Measurements from ENCODE around the gene PTPRCAP. TPM values are rescaled to one million over a fixed set of nuclear protein-coding genes. Genes with fewer than 3 reads are reported as not detected.

Gene PTPRCAP
- total and polyA plus RNA-seq, 12 donors: 0.57 to 13.4 (median 3.9) TPM

- 70 to 78% (median 73%) methylated on average over 7 of the region's 7 CpGs for WGBS, 4 donors
- Histone ChIP-seq H3K27me3 (no peaks in the 10 kb centered on the region), H3K9me3 (replicated peaks in 1 of 3) (no peaks in the 10 kb centered on the region), H3K4me1 (replicated peaks in 1 of 2) (peaks cover 6 to 12% of the 10 kb centered on the region in 2 donors), H3K27ac (no peak overlapping the region), H3K4me3 (no peak overlapping the region), H3K36me3 (replicated peaks in 1 of 2) (no peaks in the 10 kb centered on the region)
- no peak for DNase-seq
- intact Hi-C loops (cut with DNase I): no loop called here
- TF ChIP-seq CTCF (IDR thresholded peaks at IDR 0.05) (no peak), POLR2A (IDR thresholded peaks at IDR 0.05) (no peak)
Measured at GRCh38 chr11:67472882-67473281, 35.4 kb upstream of the PTPRCAP start.

GRCh38 chr11:67470337-67471002 is 33.0 kb upstream of the PTPRCAP start:
- intact Hi-C loops (cut with DNase I): no loop called here
- WGBS, 4 donors: 77 to 84% (median 79%) methylated on average over 8 of the region's 8 CpGs

GRCh38 chr11:67469508-67469811 is 32.0 kb upstream of the PTPRCAP start:
- Histone ChIP-seq H3K9me3 (replicated peaks in 1 of 3) (no peaks in the 10 kb centered on the region), H3K4me1 (replicated peaks in 1 of 2) (peaks cover 12 to 33% of the 10 kb centered on the region in 2 donors), H3K27ac (peak overlapping the region; percentile 26 to 92 (median 81)), H3K27me3 (no peaks in the 10 kb centered on the region), H3K36me3 (replicated peaks in 1 of 2) (no peaks in the 10 kb centered on the region), H3K4me3 (peak overlapping the region in 3 of 4 donors; percentile 22 to 71 (median 34))
- WGBS, 4 donors: 13 to 19% (median 14%) methylated on average over 6 to 9 of the region's 9 CpGs
- TF ChIP-seq CTCF (IDR thresholded peaks at IDR 0.05) (no peak), POLR2A (IDR thresholded peaks at IDR 0.05) (no peak)
- intact Hi-C loops (cut with DNase I): no loop called here
- DNase-seq: no peak

More at GRCh38 chr11:67470337-67471002, 33.0 kb upstream of the PTPRCAP start:
- Histone ChIP-seq H3K4me1 (replicated peaks in 1 of 2) (peaks cover 6 to 27% of the 10 kb centered on the region in 2 donors), H3K27me3 (no peaks in the 10 kb centered on the region), H3K9me3 (replicated peaks in 1 of 3) (no peaks in the 10 kb centered on the region), H3K4me3 (no peak overlapping the region), H3K27ac (no peak overlapping the region), H3K36me3 (replicated peaks in 1 of 2) (no peaks in the 10 kb centered on the region)
- DNase-seq: no peak
- TF ChIP-seq POLR2A (IDR thresholded peaks at IDR 0.05) (no peak), CTCF (IDR thresholded peaks at IDR 0.05) (no peak)

GRCh38 chr11:67468759-67469507 is 31.5 kb upstream of the PTPRCAP start, which contains the start of gene TMEM134:
TSS of gene TMEM134 (minus strand) at chr11:67469251. CDS start at chr11:67469192, 59 bp downstream.
- TF ChIP-seq CTCF (IDR thresholded peaks at IDR 0.05) (peak in 5 of 6 experiments; percentile 37 to 59 (median 41)), POLR2A (IDR thresholded peaks at IDR 0.05) (peak; percentile 77 to 88)
- Histone ChIP-seq H3K4me3 (peak within 1 kb of the TSS; percentile 16 to 84 (median 61)), H3K27ac (peak within 1 kb of the TSS; percentile 52 to 92 (median 84)), H3K36me3 (replicated peaks in 1 of 2) (no peaks in the 10 kb centered on the region), H3K27me3 (no peaks in the 10 kb centered on the region), H3K9me3 (replicated peaks in 1 of 3) (no peaks in the 10 kb centered on the region), H3K4me1 (replicated peaks in 1 of 2) (peaks cover 17 to 38% of the 10 kb centered on the region in 2 donors)
- WGBS, 4 donors: 0 to 1% (median 0%) methylated on average over 2 to 76 of the region's 76 CpGs
- peak; percentile 92 to 96 (median 94) for DNase-seq
- intact Hi-C loops (cut with DNase I): no loop called here
